PC-9 (cell line): Measurements from ENCODE around the gene LRP1B. TPM values are rescaled to one million over a fixed set of nuclear protein-coding genes. Genes with fewer than 3 reads are reported as not detected.

Source experiments
- BruUV-seq: library from RNA; stranded (reverse); fragments of 400-500 nt; replicated peaks from 2 replicates; lab custom pipeline; 2021; lab: Mats Ljungman, UMichigan
- CTCF ChIA-PET: fragments of 300-600 bp; sonication (Branson Sonifier 250); formaldehyde crosslinking; loops from one replicate; lab custom pipeline; 2022; ENCODE audit warnings: antibody characterized with exemption; lab: Charles Lee
- POLR2A ChIA-PET: fragments of 300-600 bp; sonication (Branson Sonifier 250); formaldehyde crosslinking; loops from one replicate; lab custom pipeline; 2022; ENCODE audit warnings: antibody characterized with exemption; ENCODE audit not compliant: unreplicated experiment; lab: Charles Lee
- DNase-seq, 2 experiments: peaks; one replicate each; pipeline versions ENCODE4 v3.0.0 to v3.0.0-alpha.2; 2015 to 2022; ENCODE audit warnings: mixed read lengths in 1 of 2
- H2AFZ ChIP-seq: fragments of 200-600 bp; sonication (generic); 2 replicates; pipeline ENCODE4 v1.8.1; 2017; ENCODE audit warnings: antibody characterized with exemption
- H3F3A ChIP-seq: fragments of 200-600 bp; sonication (generic); 2 replicates; pipeline ENCODE4 v1.8.1; 2017; ENCODE audit warnings: antibody characterized with exemption, mild to moderate bottlenecking, low read depth; ENCODE audit not compliant: insufficient read depth
- H3K27ac ChIP-seq: fragments of 200-600 bp; sonication (generic); 2 replicates; pipeline ENCODE4 v1.6.1; 2016; ENCODE audit warnings: mixed run types
- H3K27me3 ChIP-seq: fragments of 200-600 bp; sonication (generic); 2 replicates; pipeline ENCODE4 v1.6.1; 2016; ENCODE audit warnings: low read depth, mixed run types; ENCODE audit not compliant: insufficient read depth
- H3K36me3 ChIP-seq: fragments of 200-600 bp; sonication (generic); 2 replicates; pipeline ENCODE4 v1.6.1; 2016; ENCODE audit warnings: low read depth, mixed run types
- H3K4me1 ChIP-seq: fragments of 200-600 bp; sonication (generic); replicated peaks from 2 replicates; pipeline ENCODE4 v1.6.1; 2016; ENCODE audit warnings: mixed run types; ENCODE audit not compliant: insufficient read depth
- H3K4me2 ChIP-seq: fragments of 200-600 bp; sonication (generic); 2 replicates; pipeline ENCODE4 v1.6.1; 2017; ENCODE audit warnings: mixed run types
- H3K4me3 ChIP-seq: fragments of 200-600 bp; sonication (generic); 2 replicates; pipeline ENCODE4 v1.6.1; 2016; ENCODE audit warnings: mixed run types
- H3K79me2 ChIP-seq: fragments of 200-600 bp; sonication (generic); 2 replicates; pipeline ENCODE4 v1.6.1; 2017; ENCODE audit warnings: low read depth, mixed run types
- H3K9me2 ChIP-seq: fragments of 200-600 bp; sonication (generic); 2 replicates; pipeline ENCODE4 v1.8.1; 2017; ENCODE audit warnings: mild to moderate bottlenecking; ENCODE audit not compliant: insufficient read depth
- H3K9me3 ChIP-seq: fragments of 200-600 bp; sonication (generic); 2 replicates; pipeline ENCODE4 v1.8.1; 2016; ENCODE audit warnings: low read depth; ENCODE audit not compliant: insufficient read depth
- H4K20me1 ChIP-seq: fragments of 200-600 bp; sonication (generic); 2 replicates; pipeline ENCODE4 v1.8.1; 2017; ENCODE audit not compliant: insufficient read depth
- CTCF ChIP-seq: fragments of 200-600 bp; sonication (generic); conservative IDR thresholded peaks from 2 replicates; pipeline ENCODE4 v1.6.1; 2017; ENCODE audit warnings: mixed run types, antibody characterized with exemption, mild to moderate bottlenecking, moderate library complexity
- EZH2 ChIP-seq: fragments of 200-600 bp; sonication (generic); IDR thresholded peaks from 2 replicates; pipeline ENCODE4 v1.8.0; 2017; ENCODE audit warnings: antibody characterized with exemption, low read depth
- intact Hi-C: fragments of 100-400 bp; cut with micrococcal nuclease; formaldehyde crosslinking; loops from one replicate; pipeline ENCODE4 v1.10.0; 2022; ENCODE audit not compliant: unreplicated experiment
- total RNA-seq: library from RNA; stranded (reverse); gene quantifications from 2 replicates; pipeline ENCODE4 v1.2.3, GENCODE V29; 2021

LRP1B gene
- total RNA-seq, 1 experiment from 2014 or later: 1.7 TPM

- Histone ChIP-seq H3K4me2 (no peak overlapping the region), H3K36me3 (no peaks in the 10 kb centered on the region), H3K4me1 (peaks cover 8% of the 10 kb centered on the region; the same call in 1 of the 2 replicates), H3K9me2 (no peaks in the 10 kb centered on the region), H3K9me3 (no peaks in the 10 kb centered on the region), H2AFZ (no peak overlapping the region; the same call in 1 of the 2 replicates), H3K4me3 (no peak overlapping the region), H3F3A (no peaks in the 10 kb centered on the region), H3K27me3 (no peaks in the 10 kb centered on the region), H3K79me2 (no peaks in the 10 kb centered on the region), H4K20me1 (no peaks in the 10 kb centered on the region), H3K27ac (no peak overlapping the region)
- CTCF ChIA-PET: no interaction called here
- POLR2A ChIA-PET: no interaction called here
- TF ChIP-seq CTCF: no peak
- no peak for TF ChIP-seq EZH2
- intact Hi-C loops: no loop called here
- DNase-seq: no peak
- BruUV-seq: no TSS peak
Measured at GRCh38 chr2:142040556-142040955, 90.3 kb downstream of the LRP1B start.

GRCh38 chr2:142038826-142039225 is 92.0 kb downstream of the LRP1B start:
- Histone ChIP-seq H3K27ac (no peak overlapping the region), H4K20me1 (no peaks in the 10 kb centered on the region), H3F3A (no peaks in the 10 kb centered on the region), H3K4me3 (no peak overlapping the region), H3K9me2 (no peaks in the 10 kb centered on the region), H3K4me1 (peaks cover 8% of the 10 kb centered on the region; the same call in 1 of the 2 replicates), H3K27me3 (no peaks in the 10 kb centered on the region), H3K9me3 (no peaks in the 10 kb centered on the region), H3K79me2 (no peaks in the 10 kb centered on the region), H3K4me2 (no peak overlapping the region), H2AFZ (no peak overlapping the region), H3K36me3 (no peaks in the 10 kb centered on the region)
- ChIA-PET POLR2A (no interaction called here), CTCF (no interaction called here)
- intact Hi-C loops: no loop called here
- DNase-seq: no peak
- no peak for TF ChIP-seq EZH2
- no peak for TF ChIP-seq CTCF
- no TSS peak for BruUV-seq

- POLR2A ChIA-PET: no interaction called here
- CTCF ChIA-PET: no interaction called here
- Histone ChIP-seq H3K4me1 (peaks cover 8% of the 10 kb centered on the region; the same call in 1 of the 2 replicates), H2AFZ (no peak overlapping the region), H3K4me3 (no peak overlapping the region), H3K27ac (no peak overlapping the region), H3K4me2 (no peak overlapping the region), H3K79me2 (no peaks in the 10 kb centered on the region), H3K9me2 (no peaks in the 10 kb centered on the region), H3K27me3 (no peaks in the 10 kb centered on the region), H3K36me3 (no peaks in the 10 kb centered on the region), H4K20me1 (no peaks in the 10 kb centered on the region), H3K9me3 (no peaks in the 10 kb centered on the region), H3F3A (no peaks in the 10 kb centered on the region)
- no peak for DNase-seq
- no TSS peak for BruUV-seq
- TF ChIP-seq EZH2: no peak
- TF ChIP-seq CTCF: no peak
- intact Hi-C loops: no loop called here
Measured at GRCh38 chr2:142037744-142038143, 93.1 kb downstream of the LRP1B start.
